Naive thymus-derived CD8-positive, alpha-beta T cell (primary cell): ENCODE measurements around the gene JADE2. TPM values are rescaled to one million over a fixed set of nuclear protein-coding genes. Genes with fewer than 3 reads are reported as not detected.

Experiments used
- ATAC-seq, 2 donors: fragments of 150-1000 bp; cut with Tn5 transposase in 1 of 2; sonication (Bioruptor Pico), chemical (Tn5 transposase) in 1 of 2; 1 replicate in 1 of 2; 2 replicates in 1 of 2; pipeline ENCODE4 v1.10.0; 2021; ENCODE audit warnings: mild to moderate bottlenecking in 2 of 2, moderate library complexity in 2 of 2
- POLR2A ChIA-PET: fragments of 350-600 bp; sonication (Branson Sonifier 250); formaldehyde crosslinking; loops from one replicate; lab custom pipeline; 2021; ENCODE audit warnings: antibody characterized with exemption; lab: Charles Lee
- DNase-seq, 10 donors: peaks; one replicate each; pipeline versions ENCODE4 v3.0.0 to v3.0.0-alpha.2; 2020 to 2022
- H3K27ac Mint-ChIP-seq, 10 donors: one replicate each; pipeline ENCODE4 v1.8.0; 2020 to 2022; ENCODE audit warnings: mild to moderate bottlenecking in 10 of 10, mixed read lengths in 10 of 10, moderate library complexity in 4 of 10, inconsistent platforms in 1 of 10
- H3K27me3 Mint-ChIP-seq, 5 donors: one replicate each; pipeline ENCODE4 v1.8.0; 2021 to 2022; ENCODE audit warnings: mixed read lengths in 5 of 5
- H3K36me3 Mint-ChIP-seq, 3 donors: one replicate each; pipeline ENCODE4 v1.8.0; 2020 to 2022; ENCODE audit warnings: mixed read lengths in 3 of 3, mild to moderate bottlenecking in 2 of 3, inconsistent platforms in 1 of 3
- H3K4me1 Mint-ChIP-seq, 4 donors: one replicate each; pipeline ENCODE4 v1.8.0; 2021 to 2022; ENCODE audit warnings: mixed read lengths in 4 of 4
- H3K4me3 Mint-ChIP-seq, 10 donors: one replicate each; pipeline ENCODE4 v1.8.0; 2020 to 2022; ENCODE audit warnings: mild to moderate bottlenecking in 10 of 10, mixed read lengths in 10 of 10, moderate library complexity in 6 of 10, inconsistent platforms in 1 of 10
- H3K9me3 Mint-ChIP-seq, 9 donors: one replicate each; pipeline ENCODE4 v1.8.0; 2020 to 2022; ENCODE audit warnings: mixed read lengths in 9 of 9, mild to moderate bottlenecking in 3 of 9, inconsistent platforms in 1 of 9, moderate library complexity in 1 of 9
- polyA plus RNA-seq, 3 donors: library from polyadenylated mRNA; unstranded; fragments of 300-500 nt; fragmentation: Illumina TruSeq; gene quantifications; one replicate each; pipeline ENCODE4 v1.2.3, GENCODE V29; 2021
- total RNA-seq, 8 experiments: library from RNA in 2 of 8; stranded (reverse) in 2 of 8; gene quantifications; one replicate each; pipeline ENCODE4 v1.2.3 and lab custom pipeline; 2021 to 2026

JADE2 gene
- total and polyA plus RNA-seq, 5 experiments from 2014 or later: 24.3 to 262 (median 38.9) TPM

DNA sequence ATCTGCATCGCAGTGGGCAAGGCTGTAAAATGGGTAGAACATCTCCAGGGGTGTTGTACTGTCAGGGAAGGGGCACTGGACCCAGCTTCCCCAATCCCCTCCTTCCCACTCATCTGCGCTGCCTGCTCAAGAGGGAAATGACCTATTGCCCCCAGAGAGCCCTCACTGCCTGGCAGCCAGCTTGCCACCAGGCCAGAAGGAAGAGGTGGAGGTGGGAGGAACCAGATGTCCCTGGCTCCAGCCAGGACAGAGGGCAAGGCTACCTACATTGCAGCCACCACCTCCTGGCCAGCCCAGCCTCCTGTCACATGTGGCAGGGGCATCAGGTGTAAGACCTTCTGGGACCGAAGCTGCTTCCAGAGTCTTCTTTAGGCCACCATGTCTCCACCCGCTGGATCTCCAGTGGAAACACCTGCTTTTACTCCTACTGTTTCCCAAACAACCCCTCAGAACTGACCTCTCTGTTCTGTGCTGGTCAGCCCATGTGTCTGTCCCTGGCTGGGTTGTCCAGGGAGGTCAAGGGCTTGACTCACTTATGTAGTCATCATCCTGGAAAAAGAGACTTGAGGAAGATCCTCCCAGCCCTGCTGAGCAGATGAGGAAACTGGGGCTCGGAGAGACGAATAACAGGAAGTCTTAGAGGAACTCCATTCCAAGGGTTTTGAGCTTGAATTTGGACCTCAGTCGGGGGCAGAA, 42.3 kb downstream of the JADE2 start:
- DNase-seq (no peak), ATAC-seq (no peak)
- H3K9me3 Mint-ChIP-seq: no peaks in the 10 kb centered on the region
- H3K36me3 Mint-ChIP-seq: peaks cover 0 to 87% (median 13%) of the 10 kb centered on the region in 3 donors
- POLR2A ChIA-PET: interaction anchor here (0.6 to 0.9 kb wide), 2 partner anchors 43 to 189 kb away, joined by 3 to 4 read pairs; partner anchors contain the start of gene JADE2
- peaks cover 14 to 33% (median 28%) of the 10 kb centered on the region in 4 donors for H3K4me1 Mint-ChIP-seq
- peak overlapping the region in 9 of 10 donors; percentile 43 to 78 (median 63) for H3K27ac Mint-ChIP-seq
- no peak overlapping the region for H3K4me3 Mint-ChIP-seq
- H3K27me3 Mint-ChIP-seq: no peaks in the 10 kb centered on the region

DNA sequence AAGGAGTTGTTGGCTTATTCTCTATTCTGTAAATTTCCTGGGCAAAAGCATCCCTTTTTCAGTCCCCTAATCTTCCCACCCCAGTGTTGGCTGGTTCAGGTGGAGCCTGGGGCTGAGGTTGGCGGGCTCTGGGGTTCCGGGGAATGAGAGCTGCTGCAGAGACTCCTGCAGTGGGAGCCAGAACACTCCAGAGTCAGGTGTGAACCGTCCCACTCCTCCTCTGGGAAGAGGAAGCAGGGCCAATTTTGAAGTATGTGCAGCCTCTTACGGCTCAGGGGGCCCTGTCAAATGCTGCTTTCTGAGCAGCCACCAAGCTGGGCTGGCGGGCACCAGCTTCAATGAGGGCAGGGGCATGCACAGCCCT, 42.8 kb downstream of the JADE2 start:
- Mint-ChIP-seq H3K4me3 (no peak overlapping the region), H3K9me3 (no peaks in the 10 kb centered on the region), H3K36me3 (peaks cover 0 to 87% (median 14%) of the 10 kb centered on the region in 3 donors), H3K27me3 (no peaks in the 10 kb centered on the region), H3K27ac (peak overlapping the region in 5 of 10 donors; percentile 7 to 71 (median 62)), H3K4me1 (peaks cover 14 to 35% (median 28%) of the 10 kb centered on the region in 4 donors)
- no peak for ATAC-seq
- POLR2A ChIA-PET: interaction anchor here (0.6 kb wide), 1 partner anchor 189 kb away, joined by 4 read pairs; no protein-coding TSS in a partner anchor
- no peak for DNase-seq

DNA sequence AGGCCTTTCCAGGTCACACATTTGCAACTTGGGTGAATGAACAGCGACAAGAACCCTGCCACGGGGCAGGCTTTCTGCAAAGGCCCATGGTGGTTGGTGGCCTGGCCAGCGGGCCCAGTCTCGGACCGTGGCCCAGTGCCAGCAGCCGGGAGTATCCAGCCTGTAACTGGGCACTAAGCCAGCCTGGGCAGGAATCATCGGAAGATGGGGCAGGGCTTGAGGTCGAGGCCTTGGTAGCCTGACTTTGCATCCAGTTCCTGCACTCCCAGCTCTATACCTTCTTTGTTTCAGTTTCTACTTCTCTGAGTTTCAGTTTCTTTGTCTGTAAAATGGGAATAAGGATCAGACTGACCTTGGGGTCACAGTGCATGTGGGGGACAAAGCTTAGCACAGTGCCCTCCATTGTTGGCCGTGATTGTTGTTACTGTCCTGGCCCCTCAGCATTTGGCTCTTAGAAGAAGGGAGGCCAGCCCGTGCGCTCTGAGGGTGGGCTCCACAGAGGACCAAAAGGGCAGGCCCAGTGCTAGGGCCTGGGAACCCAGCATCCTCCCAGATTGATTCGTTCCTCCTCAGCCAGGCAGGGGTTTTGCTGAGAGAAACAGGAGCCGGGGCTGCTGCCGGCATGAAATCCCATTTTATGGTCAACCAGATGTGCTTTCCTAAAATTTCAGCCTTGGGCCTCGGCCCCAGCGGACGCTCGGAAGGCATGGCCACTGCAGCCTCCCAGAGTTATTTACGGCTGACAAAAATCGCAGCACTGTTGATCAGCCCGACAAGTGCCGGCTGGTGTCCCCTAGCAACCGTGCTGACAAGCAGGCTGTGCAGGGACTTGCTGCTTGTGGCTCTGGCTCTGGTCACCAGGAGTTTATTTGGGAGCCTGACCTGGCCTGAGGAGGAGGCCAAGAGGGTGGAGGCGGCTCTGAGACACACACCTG, 43.6 kb downstream of the JADE2 start:
- Mint-ChIP-seq H3K27ac (peak overlapping the region in 7 of 10 donors; percentile 51 to 89 (median 71)), H3K36me3 (peaks cover 0 to 87% (median 15%) of the 10 kb centered on the region in 3 donors), H3K9me3 (no peaks in the 10 kb centered on the region), H3K27me3 (no peaks in the 10 kb centered on the region), H3K4me3 (no peak overlapping the region), H3K4me1 (peaks cover 14 to 35% (median 28%) of the 10 kb centered on the region in 4 donors)
- POLR2A ChIA-PET: no interaction called here
- DNase-seq: peak in 1 of 10 donors; percentile 46
- no peak for ATAC-seq

DNA sequence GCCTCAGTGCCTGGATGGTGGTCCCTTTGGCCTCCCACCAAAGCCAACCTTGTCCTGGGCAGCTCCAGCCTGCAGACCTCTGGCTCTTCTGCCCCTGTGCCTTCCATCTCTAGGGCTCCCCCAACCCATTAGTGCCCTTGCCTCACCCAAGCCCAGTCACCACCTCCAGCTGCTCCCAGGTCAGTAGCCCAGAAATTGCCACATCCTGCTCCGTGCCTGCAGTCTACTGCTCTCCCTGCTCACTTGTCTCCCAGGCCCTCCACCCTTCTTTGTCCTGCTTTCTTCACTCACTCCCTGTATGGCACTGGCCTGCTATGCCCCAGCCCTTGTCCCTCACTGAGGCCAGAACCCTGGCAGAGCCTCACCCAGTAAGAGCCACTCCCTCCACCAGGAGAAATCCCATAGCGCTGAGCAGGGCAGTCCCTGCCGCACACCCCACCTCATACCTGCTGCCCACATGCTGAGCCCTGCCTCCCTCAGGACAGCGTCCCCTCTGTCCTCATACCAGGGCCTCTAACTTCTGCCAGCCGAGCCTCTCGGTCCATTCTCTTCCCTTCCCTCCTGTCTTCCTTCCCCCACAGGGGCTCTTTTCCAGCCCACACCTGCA, 44.4 kb downstream of the JADE2 start:
- peak overlapping the region; percentile 46 to 90 (median 80) for H3K27ac Mint-ChIP-seq
- DNase-seq (peak in 1 of 10 donors; percentile 45), ATAC-seq (no peak)
- POLR2A ChIA-PET: no interaction called here
- H3K27me3 Mint-ChIP-seq: no peaks in the 10 kb centered on the region
- no peaks in the 10 kb centered on the region for H3K9me3 Mint-ChIP-seq
- peaks cover 0 to 89% (median 15%) of the 10 kb centered on the region in 3 donors for H3K36me3 Mint-ChIP-seq
- H3K4me3 Mint-ChIP-seq: no peak overlapping the region
- H3K4me1 Mint-ChIP-seq: peaks cover 14 to 40% (median 32%) of the 10 kb centered on the region in 4 donors

DNA sequence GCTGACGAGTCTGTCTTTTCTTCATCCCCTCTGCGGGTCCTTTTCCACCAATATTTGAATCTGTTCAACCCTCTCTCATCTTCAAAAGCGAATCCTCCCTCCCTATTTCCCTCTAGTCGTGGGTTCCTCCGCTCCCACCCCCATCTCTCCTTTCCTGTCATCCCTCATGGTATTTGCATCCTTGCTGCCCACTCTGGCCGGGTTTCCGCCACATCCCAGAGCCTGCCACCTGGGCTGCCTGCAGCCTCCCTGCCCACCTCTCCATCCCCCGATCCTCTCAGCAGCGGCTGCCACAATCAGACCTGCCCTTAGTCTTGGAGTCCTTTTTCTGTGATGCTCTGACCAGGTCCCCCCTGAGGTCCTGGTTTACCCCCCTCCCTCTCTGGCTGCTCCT, 44.9 kb downstream of the JADE2 start:
- Mint-ChIP-seq H3K36me3 (peaks cover 0 to 91% (median 16%) of the 10 kb centered on the region in 3 donors), H3K4me1 (peaks cover 14 to 45% (median 36%) of the 10 kb centered on the region in 4 donors), H3K27me3 (no peaks in the 10 kb centered on the region), H3K9me3 (no peaks in the 10 kb centered on the region), H3K4me3 (no peak overlapping the region), H3K27ac (peak overlapping the region in 9 of 10 donors; percentile 8 to 90 (median 78))
- POLR2A ChIA-PET: no interaction called here
- no peak for DNase-seq
- ATAC-seq: no peak

DNA sequence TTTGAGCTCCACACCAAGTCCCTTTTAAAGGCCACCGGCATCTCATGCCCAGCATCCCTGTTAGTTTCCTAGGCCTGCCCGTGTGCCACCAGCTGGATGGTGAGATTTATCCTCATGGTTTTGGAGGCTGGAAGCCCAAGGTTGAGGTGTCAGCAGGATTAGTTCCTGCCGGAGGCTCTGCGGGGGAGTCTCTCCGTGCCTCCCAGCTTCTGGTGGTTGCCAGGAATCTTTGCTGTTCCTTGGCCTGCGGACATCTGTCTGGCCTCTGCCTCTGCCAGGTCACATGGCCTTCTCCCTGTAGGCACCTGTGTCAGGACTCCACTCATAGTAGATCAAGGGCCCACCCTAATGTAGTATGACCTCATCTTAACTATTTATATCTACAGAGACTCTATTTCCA, 45.4 kb downstream of the JADE2 start:
- peaks cover 0 to 89% (median 17%) of the 10 kb centered on the region in 3 donors for H3K36me3 Mint-ChIP-seq
- H3K4me1 Mint-ChIP-seq: peaks cover 14 to 45% (median 36%) of the 10 kb centered on the region in 4 donors
- no peak overlapping the region for H3K4me3 Mint-ChIP-seq
- H3K27ac Mint-ChIP-seq: peak overlapping the region in 7 of 10 donors; percentile 12 to 90 (median 31)
- no peaks in the 10 kb centered on the region for H3K27me3 Mint-ChIP-seq
- no peaks in the 10 kb centered on the region for H3K9me3 Mint-ChIP-seq
- ATAC-seq (no peak), DNase-seq (peak in 1 of 10 donors; percentile 26)
- POLR2A ChIA-PET: no interaction called here

DNA sequence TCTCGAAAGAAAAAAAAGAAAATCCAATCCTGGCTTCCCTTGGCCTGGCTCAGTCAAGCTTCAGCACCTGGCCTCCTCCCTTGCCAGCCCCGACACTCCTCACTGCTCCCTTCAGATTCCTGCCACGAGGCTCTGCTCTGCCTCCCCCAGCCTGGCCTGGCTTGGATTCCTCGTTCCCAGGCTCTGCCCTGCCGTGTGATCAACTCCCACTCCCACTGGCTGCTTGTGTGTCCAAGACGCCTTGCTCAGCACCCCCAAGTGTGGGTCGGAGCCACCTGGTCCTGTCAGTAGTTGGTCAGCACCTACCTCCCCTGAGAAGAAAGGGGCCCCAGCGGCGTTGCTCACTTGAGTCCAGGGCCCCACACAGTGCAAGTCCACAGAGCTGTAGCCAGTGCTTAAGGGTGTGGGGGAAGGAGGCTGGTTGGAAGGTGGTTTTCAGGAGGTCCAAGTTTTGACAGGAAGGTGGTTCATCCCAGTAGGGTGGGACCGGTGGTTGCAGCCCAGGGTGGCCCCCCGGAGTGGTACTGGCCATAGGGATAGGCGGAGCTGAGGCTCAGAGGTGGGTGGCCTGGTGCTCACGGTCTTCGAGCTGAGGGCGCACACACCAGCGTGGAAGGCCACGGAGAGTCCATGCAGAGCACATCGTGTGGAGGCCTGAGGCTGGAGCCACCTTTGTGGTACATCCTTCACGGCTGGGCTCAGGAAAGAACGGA, 46.4 kb downstream of the JADE2 start:
- POLR2A ChIA-PET: no interaction called here
- ATAC-seq (no peak), DNase-seq (peak in 1 of 10 donors; percentile 63)
- Mint-ChIP-seq H3K4me3 (no peak overlapping the region), H3K27ac (peak overlapping the region in 7 of 10 donors; percentile 19 to 84 (median 56)), H3K36me3 (peaks cover 0 to 89% (median 17%) of the 10 kb centered on the region in 3 donors), H3K27me3 (no peaks in the 10 kb centered on the region), H3K9me3 (no peaks in the 10 kb centered on the region), H3K4me1 (peaks cover 17 to 48% (median 38%) of the 10 kb centered on the region in 4 donors)

DNA sequence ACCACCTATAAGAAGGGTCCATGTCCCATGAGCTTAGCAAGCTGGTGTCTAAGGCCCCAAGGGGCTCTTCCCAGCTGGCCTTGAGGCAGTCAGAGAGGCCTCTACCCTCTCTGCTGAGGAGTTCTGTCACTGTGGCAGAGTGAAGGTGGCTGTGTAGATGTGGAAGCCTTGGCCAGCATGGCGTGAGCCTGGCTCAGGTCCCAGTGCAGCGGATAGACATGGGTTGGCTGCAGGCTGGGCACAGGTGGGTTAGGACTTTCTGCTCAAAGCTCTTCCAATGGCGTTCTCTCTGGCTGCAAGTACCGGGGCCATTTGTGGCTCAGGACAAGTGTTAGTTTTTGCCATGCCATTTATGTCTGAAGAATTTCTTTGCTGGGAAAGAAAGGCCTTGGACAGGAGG, 47.3 kb downstream of the JADE2 start:
- Mint-ChIP-seq H3K27ac (peak overlapping the region in 6 of 10 donors; percentile 9 to 81 (median 62)), H3K4me1 (peaks cover 20 to 49% (median 36%) of the 10 kb centered on the region in 4 donors), H3K9me3 (no peaks in the 10 kb centered on the region), H3K4me3 (no peak overlapping the region), H3K27me3 (no peaks in the 10 kb centered on the region), H3K36me3 (peaks cover 0 to 86% (median 17%) of the 10 kb centered on the region in 3 donors)
- ATAC-seq: no peak
- peak in 1 of 10 donors; percentile 27 for DNase-seq
- POLR2A ChIA-PET: no interaction called here

DNA sequence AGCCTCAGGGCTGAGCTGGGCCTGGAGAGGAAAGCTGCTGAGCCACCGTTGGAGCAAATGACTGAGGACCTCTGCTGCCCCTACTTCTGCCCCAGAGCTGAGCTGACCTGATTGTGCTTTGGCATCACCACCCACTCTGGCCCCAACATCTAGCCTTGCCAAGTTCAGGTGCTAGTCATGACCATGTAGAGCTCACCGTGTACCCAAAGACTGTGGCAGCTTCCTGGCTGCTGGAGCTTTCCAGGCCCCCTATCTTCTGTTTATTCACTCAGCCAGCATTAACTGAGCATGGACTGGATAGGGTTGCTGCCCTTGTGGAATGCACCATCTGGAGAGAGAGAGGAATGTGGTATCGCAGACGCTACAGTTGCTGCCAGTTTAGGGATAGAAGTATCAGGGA, 49.1 kb downstream of the JADE2 start:
- DNase-seq: peak in 1 of 10 donors; percentile 35
- no peaks in the 10 kb centered on the region for H3K9me3 Mint-ChIP-seq
- no peak for ATAC-seq
- H3K4me3 Mint-ChIP-seq: no peak overlapping the region
- H3K4me1 Mint-ChIP-seq: peaks cover 14 to 46% (median 34%) of the 10 kb centered on the region in 4 donors
- peak overlapping the region in 4 of 10 donors; percentile 54 to 72 (median 57) for H3K27ac Mint-ChIP-seq
- POLR2A ChIA-PET: interaction anchor here (1.1 kb wide), 1 partner anchor 47 kb away, joined by 4 read pairs; no protein-coding TSS in a partner anchor
- H3K27me3 Mint-ChIP-seq: no peaks in the 10 kb centered on the region
- H3K36me3 Mint-ChIP-seq: peaks cover 0 to 89% (median 15%) of the 10 kb centered on the region in 3 donors

DNA sequence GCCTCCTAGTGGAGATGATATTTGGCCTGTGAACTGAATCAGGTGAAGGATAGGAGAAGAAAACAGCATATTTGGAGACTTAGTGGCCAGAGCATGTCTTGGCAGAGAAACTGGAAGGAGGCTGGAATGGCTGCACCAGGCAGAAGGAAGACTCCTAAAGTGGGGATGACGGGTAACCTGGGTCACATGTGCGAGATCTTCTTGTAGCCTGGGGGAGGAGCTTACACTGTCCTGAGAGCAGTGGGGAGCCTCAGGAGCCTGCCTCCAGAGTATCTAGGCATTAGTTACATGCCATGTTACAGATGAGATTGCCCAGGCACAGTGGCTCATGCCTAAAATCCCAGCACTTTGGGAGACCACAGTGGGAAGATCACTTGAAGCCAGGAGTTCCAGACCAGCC, 49.8 kb downstream of the JADE2 start:
- POLR2A ChIA-PET: interaction anchor here (0.7 to 1.2 kb wide), 3 partner anchors 139 to 164 kb away, joined by 3 to 4 read pairs (median 3); partner anchors contain the start of gene CDKN2AIPNL
- no peaks in the 10 kb centered on the region for H3K27me3 Mint-ChIP-seq
- ATAC-seq: no peak
- no peak overlapping the region for H3K4me3 Mint-ChIP-seq
- H3K9me3 Mint-ChIP-seq: no peaks in the 10 kb centered on the region
- peak in 1 of 10 donors; percentile 14 for DNase-seq
- peaks cover 0 to 88% (median 15%) of the 10 kb centered on the region in 3 donors for H3K36me3 Mint-ChIP-seq
- H3K4me1 Mint-ChIP-seq: peaks cover 9 to 38% (median 28%) of the 10 kb centered on the region in 4 donors
- H3K27ac Mint-ChIP-seq: peak overlapping the region in 5 of 10 donors; percentile 35 to 80 (median 64)

DNA sequence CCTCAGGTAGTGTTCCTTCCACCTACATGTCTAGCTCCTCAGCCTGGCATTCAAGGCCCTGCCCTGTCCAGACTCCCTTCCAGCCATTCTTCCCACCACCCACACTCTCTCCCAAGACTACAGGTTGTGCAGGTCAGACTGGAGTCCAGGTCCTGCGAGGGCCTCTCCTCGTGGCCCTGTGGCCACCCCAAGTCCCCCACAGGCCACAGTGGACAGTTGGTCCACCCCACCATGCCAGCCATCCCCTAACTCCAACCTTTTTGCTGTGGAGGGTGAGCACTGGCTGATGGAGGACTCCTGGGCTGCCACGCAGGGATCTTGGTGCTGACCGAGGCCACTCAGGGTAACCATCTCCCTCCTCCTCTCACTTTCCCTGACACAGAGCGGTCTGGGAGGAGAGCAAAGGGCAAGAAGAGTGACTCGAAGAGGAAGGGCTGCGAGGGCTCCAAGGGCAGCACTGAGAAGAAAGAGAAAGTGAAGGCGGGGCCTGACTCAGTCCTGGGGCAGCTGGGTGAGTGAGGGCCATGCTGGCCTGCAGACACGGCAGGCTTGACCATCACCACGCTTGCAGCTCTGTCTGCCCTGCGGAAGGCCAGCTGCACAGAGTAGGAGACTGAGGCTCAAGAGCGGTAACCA, 51.0 kb downstream of the JADE2 start:
- peaks cover 0 to 89% (median 19%) of the 10 kb centered on the region in 3 donors for H3K36me3 Mint-ChIP-seq
- peak overlapping the region in 7 of 10 donors; percentile 8 to 88 (median 59) for H3K27ac Mint-ChIP-seq
- DNase-seq (no peak), ATAC-seq (no peak)
- POLR2A ChIA-PET: interaction anchor here (0.9 to 1.5 kb wide), 3 partner anchors 49 to 165 kb away, joined by 3 to 4 read pairs (median 4); partner anchors contain the start of gene CDKN2AIPNL
- H3K4me1 Mint-ChIP-seq: peaks cover 9 to 31% (median 22%) of the 10 kb centered on the region in 4 donors
- H3K9me3 Mint-ChIP-seq: no peaks in the 10 kb centered on the region
- H3K27me3 Mint-ChIP-seq: no peaks in the 10 kb centered on the region
- H3K4me3 Mint-ChIP-seq: no peak overlapping the region
